Astrocyte of the cerebellum (primary cell): ENCODE results near the gene GJD4.

Source experiments
- DNase-seq: peaks from one replicate; pipeline ENCODE4 v3.0.0-alpha.2; 2011; ENCODE audit warnings: low read depth
- H3K4me3 ChIP-seq: 2 replicates; pipeline ENCODE4 v1.5.1; 2011; ENCODE audit warnings: mild to moderate bottlenecking, low read depth, low read length, moderate library complexity
- in situ Hi-C: cut with HindIII; loops from 2 replicates; pipeline ENCODE4 v1.10.0; 2017; ENCODE audit warnings: low sequenced_read_pairs
- TF ChIP-seq, protein P1 (sequence below): IDR thresholded peaks from 2 replicates; pipeline ENCODE4 v1.5.1; 2012; ENCODE audit warnings: low read length, low read depth, moderate library complexity, mild to moderate bottlenecking; ENCODE audit errors: missing control alignments

Gene GJD4

DNA sequence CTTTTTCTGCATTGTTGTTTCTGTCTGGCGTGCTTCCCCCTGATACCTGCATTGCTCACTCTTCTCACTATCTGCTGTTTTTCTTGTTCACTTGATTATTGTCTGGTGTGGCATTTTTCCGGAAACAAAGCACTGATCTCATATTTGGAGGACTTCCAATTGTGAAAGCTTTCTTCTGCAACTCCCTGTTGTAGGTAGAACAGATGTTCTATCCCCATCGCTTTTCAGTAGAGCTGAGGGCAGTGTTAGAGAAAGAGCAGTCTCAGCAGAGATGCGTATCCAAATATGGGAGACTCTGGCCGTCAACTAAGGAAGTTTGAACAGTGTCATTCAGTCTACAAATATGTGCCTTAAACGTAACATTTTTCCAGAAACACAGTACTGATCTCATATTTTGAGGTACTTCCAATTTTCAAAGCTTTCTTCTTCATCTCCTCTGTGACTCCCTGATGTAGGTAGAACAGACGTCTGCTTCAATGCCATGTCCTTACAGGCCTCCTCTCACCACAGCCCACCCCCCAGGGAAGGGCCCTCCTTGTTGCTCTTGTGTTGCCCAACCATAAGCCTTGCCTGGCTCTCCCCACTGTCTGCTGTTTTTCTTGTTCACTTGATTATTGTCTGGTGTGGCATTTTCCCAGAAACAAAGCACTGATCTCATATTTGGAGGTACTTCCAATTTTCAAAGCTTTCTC, 27.1 kb upstream of the GJD4 start:
- H3K4me3 ChIP-seq, result no peak overlapping the region
- no peak for DNase-seq
- TF ChIP-seq, protein P1, sequence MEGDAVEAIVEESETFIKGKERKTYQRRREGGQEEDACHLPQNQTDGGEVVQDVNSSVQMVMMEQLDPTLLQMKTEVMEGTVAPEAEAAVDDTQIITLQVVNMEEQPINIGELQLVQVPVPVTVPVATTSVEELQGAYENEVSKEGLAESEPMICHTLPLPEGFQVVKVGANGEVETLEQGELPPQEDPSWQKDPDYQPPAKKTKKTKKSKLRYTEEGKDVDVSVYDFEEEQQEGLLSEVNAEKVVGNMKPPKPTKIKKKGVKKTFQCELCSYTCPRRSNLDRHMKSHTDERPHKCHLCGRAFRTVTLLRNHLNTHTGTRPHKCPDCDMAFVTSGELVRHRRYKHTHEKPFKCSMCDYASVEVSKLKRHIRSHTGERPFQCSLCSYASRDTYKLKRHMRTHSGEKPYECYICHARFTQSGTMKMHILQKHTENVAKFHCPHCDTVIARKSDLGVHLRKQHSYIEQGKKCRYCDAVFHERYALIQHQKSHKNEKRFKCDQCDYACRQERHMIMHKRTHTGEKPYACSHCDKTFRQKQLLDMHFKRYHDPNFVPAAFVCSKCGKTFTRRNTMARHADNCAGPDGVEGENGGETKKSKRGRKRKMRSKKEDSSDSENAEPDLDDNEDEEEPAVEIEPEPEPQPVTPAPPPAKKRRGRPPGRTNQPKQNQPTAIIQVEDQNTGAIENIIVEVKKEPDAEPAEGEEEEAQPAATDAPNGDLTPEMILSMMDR, result no peak
- in situ Hi-C loops, result no loop called here

DNA sequence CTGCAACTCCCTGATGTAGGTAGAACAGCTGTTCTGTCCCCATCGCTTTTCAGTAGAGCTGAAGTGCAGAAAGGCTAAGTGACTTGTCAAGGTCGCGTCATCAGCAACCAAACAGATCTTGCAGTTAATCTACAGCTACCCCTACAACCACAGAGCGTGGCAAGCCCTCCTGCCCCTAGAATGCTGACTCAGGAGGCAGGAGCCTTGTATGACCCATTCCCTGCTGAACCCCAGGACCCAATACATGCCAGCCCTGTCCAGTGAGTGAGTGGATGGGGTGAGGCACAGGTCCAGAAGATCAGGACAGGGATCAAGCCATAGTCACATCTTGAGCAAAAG, 26.6 kb upstream of the GJD4 start:
- TF ChIP-seq, protein P1, result no peak
- in situ Hi-C loops, result no loop called here
- H3K4me3 ChIP-seq, result no peak overlapping the region
- DNase-seq, result no peak

DNA sequence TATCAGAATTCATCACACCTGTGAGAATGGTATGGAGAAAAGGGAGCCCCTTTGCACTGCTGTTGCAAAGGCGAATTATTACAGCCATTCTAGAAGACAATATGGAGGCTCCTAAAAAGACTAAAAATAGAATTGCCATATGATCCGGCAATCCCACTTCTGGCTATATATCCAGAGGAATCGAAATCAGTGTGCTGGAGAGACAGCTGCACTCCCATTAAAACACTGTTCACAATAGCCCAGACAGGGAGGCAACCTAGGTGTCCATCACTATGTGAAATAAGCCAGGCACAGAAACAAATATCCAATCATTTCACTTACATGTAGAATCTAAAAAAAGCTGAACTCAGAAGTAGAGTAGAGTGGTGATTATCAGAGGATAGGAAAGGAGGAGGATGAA, 26.0 kb upstream of the GJD4 start:
- in situ Hi-C loops, result no loop called here
- TF ChIP-seq, protein P1, result no peak
- DNase-seq, result no peak
- no peak overlapping the region for H3K4me3 ChIP-seq

DNA sequence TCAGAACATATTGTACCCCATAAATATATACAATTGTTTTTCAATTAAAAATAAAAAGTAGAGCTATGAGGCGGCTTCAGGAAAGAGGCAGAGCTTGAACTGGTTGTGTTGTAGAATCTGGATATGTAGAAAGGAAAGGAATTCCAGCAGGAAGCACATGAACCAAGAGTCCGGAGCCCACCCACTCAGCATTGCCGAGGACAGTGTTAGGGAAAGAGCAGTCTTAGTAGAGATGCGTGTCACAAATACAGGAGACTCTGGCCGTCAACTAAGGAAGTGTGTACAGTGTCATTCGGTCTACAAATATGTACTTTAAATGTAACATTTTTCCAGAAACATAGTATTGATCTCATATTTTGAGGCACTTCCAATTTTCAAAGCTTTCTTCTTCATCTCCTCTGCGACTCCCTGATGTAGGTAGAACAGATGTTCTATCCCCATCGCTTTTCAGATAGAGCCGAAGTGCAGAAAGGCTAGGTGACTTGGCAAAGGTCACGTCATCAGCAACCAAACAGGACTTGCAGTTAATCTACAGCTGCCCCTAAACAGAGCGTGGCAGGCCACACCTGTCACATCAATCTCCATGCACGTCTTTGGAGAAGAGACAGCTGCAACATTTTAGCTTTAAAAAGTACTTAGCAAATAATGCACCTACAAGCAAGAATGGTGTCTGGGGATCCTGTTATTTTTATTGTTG, 25.3 kb upstream of the GJD4 start:
- TF ChIP-seq, protein P1, result no peak
- DNase-seq, result no peak
- H3K4me3 ChIP-seq, result no peak overlapping the region
- in situ Hi-C loops, result no loop called here

DNA sequence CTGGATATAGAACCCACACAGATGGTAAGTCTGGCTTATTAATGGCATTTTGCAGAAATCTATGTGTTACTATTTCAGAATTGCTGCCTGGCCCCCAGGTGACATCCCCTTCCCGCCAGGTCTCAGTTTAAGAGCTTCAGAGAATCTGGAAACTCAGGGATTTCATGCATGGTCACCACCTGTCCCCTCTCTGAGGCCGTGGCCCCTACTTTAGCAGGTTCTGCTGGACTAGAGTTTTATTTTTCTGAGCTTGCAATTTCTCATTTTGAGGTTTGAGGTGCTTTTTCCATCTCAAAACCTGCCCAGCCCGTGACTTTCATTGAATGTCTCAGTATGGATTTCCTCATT, 24.7 kb upstream of the GJD4 start:
- in situ Hi-C loops, result no loop called here

DNA sequence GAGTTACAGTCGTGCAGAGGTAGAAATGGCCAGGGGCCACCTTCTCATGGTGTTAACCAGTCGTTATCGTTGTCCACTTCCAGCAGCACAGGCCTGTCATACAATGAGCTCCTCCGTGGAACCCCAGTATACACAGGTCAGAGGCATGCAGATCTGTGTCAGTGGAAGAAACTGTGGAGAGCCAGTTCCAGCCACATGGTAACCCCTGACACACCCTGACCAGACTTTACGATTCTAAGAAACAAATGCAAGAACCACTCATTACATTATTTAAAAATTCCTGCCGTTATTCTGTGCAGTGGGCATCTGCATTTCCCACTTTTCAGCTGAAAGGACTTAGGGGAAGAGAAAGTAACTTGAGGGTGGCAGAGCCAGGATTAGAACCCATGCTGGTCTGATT, 23.5 kb upstream of the GJD4 start:
- in situ Hi-C loops, result no loop called here
- DNase-seq, result no peak
- TF ChIP-seq, protein P1, result no peak
- no peak overlapping the region for H3K4me3 ChIP-seq

More for the DNA sequence above, 24.7 kb upstream of the GJD4 start:
- no peak for DNase-seq
- H3K4me3 ChIP-seq, result no peak overlapping the region
- TF ChIP-seq, protein P1, result no peak
